H1 (cell line): ENCODE measurements around the gene DGKI. TPM values are rescaled to one million over a fixed set of nuclear protein-coding genes. Genes with fewer than 3 reads are reported as not detected.

Experiments
- CTCF ChIA-PET: fragments of 300-600 bp; sonication (Branson Sonifier 250); formaldehyde crosslinking; loops from one replicate; lab custom pipeline; 2021; ENCODE audit not compliant: partially characterized antibody; lab: Charles Lee
- POLR2A ChIA-PET: fragments of 300-600 bp; sonication (Branson Sonifier 250); formaldehyde crosslinking; loops from one replicate; lab custom pipeline; 2021; ENCODE audit warnings: inconsistent platforms; ENCODE audit not compliant: partially characterized antibody; lab: Charles Lee
- DNase-seq, 2 experiments: peaks; one replicate each; pipeline versions ENCODE4 v3.0.0 to v3.0.0-alpha.2; 2010 to 2022; ENCODE audit warnings: low spot score in 2 of 2, low read depth in 1 of 2, mixed read lengths in 1 of 2
- FAIRE-seq: peaks from 2 replicates; lab custom pipeline; 2011; peaks lifted over from hg19 to GRCh38; lab: Jason Lieb, UNC
- H2AFZ ChIP-seq: 2 replicates; pipeline ENCODE4 v1.8.1; 2012; ENCODE audit warnings: low read length, inconsistent platforms
- H2AK5ac ChIP-seq: 2 replicates; pipeline ENCODE4 v1.6.1; 2013; ENCODE audit warnings: low read depth, low read length
- H2BK120ac ChIP-seq: replicated peaks from 2 replicates; pipeline ENCODE3; 2013; ENCODE audit warnings: low read depth, low read length, inconsistent platforms
- H2BK12ac ChIP-seq: 2 replicates; pipeline ENCODE4 v1.6.1; 2013; ENCODE audit warnings: low read depth, low read length
- H2BK15ac ChIP-seq: 2 replicates; pipeline ENCODE4 v1.6.1; 2013; ENCODE audit warnings: low read length
- H2BK20ac ChIP-seq: 2 replicates; pipeline ENCODE4 v1.6.1; 2013; ENCODE audit warnings: low read length
- H2BK5ac ChIP-seq: 2 replicates; pipeline ENCODE4 v1.6.1; 2013; ENCODE audit warnings: low read depth, low read length
- H3K14ac ChIP-seq: 2 replicates; pipeline ENCODE4 v1.6.1; 2013; ENCODE audit warnings: inconsistent platforms; ENCODE audit not compliant: insufficient read length
- H3K18ac ChIP-seq: 2 replicates; pipeline ENCODE4 v1.6.1; 2013; ENCODE audit warnings: low read length; ENCODE audit errors: extremely low read depth
- H3K23ac ChIP-seq: 2 replicates; pipeline ENCODE4 v1.6.1; 2013; ENCODE audit warnings: inconsistent platforms; ENCODE audit not compliant: insufficient read length
- H3K23me2 ChIP-seq: 2 replicates; pipeline ENCODE4 v1.6.1; 2013; ENCODE audit warnings: low read depth, low read length
- H3K27ac ChIP-seq: 2 replicates; pipeline ENCODE4 v1.6.1; 2011; ENCODE audit warnings: low read depth, low read length, inconsistent platforms
- H3K27me3 ChIP-seq, 4 experiments: replicated peaks in 1 of 4; 1 replicate in 1 of 4; 2 replicates in 3 of 4; pipeline versions ENCODE4 v1.6.1 to v1.8.1; 2011 to 2013; ENCODE audit warnings: low read length in 3 of 4, mild to moderate bottlenecking in 3 of 4, inconsistent platforms in 2 of 4, mixed read lengths in 2 of 4, moderate library complexity in 1 of 4; ENCODE audit not compliant: control insufficient read depth in 3 of 4, insufficient read depth in 3 of 4; ENCODE audit errors: extremely low read depth in 1 of 4
- H3K36me3 ChIP-seq, 4 experiments: 2 replicates each; pipeline versions ENCODE4 v1.6.1 to v1.8.1; 2011 to 2013; ENCODE audit warnings: mild to moderate bottlenecking in 4 of 4, low read length in 3 of 4, moderate library complexity in 2 of 4, control low read depth in 1 of 4, inconsistent platforms in 1 of 4; ENCODE audit not compliant: insufficient read depth in 4 of 4, control insufficient read depth in 2 of 4
- H3K4ac ChIP-seq: replicated peaks from 2 replicates; pipeline ENCODE3; 2013; ENCODE audit warnings: low read length, low read depth, mixed read lengths, inconsistent platforms; ENCODE audit not compliant: insufficient read length
- H3K4me1 ChIP-seq, 4 experiments: replicated peaks in 1 of 4; 1 replicate in 1 of 4; 2 replicates in 3 of 4; pipeline versions ENCODE4 v1.6.1 to v1.8.1; 2011 to 2013; ENCODE audit warnings: low read length in 3 of 4, inconsistent platforms in 2 of 4, mixed read lengths in 1 of 4; ENCODE audit not compliant: insufficient read depth in 4 of 4, control insufficient read depth in 3 of 4
- H3K4me2 ChIP-seq, 2 experiments: 2 replicates each; pipeline versions ENCODE4 v1.6.1 to v1.8.1; 2011 to 2013; ENCODE audit warnings: low read depth in 2 of 2, low read length in 2 of 2, control low read depth in 1 of 2, inconsistent platforms in 1 of 2, mild to moderate bottlenecking in 1 of 2; ENCODE audit not compliant: insufficient read depth in 1 of 2
- H3K4me3 ChIP-seq, 4 experiments: fragments of 200-600, 300-600 bp in 1 of 4; sonication (generic), shearing (Covaris generic), sonication (Bioruptor Twin) in 1 of 4; 2 replicates each; pipeline versions ENCODE4 v1.5.1 to v1.8.1; 2011 to 2016; ENCODE audit warnings: low read length in 4 of 4, low read depth in 3 of 4, control low read depth in 2 of 4, inconsistent platforms in 2 of 4, mild to moderate bottlenecking in 2 of 4, mixed read lengths in 1 of 4, moderate library complexity in 1 of 4; ENCODE audit not compliant: insufficient read depth in 2 of 4; ENCODE audit errors: extremely low read depth in 1 of 4
- H3K56ac ChIP-seq: replicated peaks from 2 replicates; pipeline ENCODE3; 2013; ENCODE audit warnings: low read depth, mild to moderate bottlenecking, mixed read lengths, low read length, inconsistent platforms; ENCODE audit not compliant: insufficient read length
- H3K79me1 ChIP-seq: 2 replicates; pipeline ENCODE4 v1.6.1; 2013; ENCODE audit warnings: low read depth, low read length, control low read depth
- H3K79me2 ChIP-seq, 2 experiments: 2 replicates each; pipeline versions ENCODE4 v1.6.1 to v1.8.1; 2012 to 2013; ENCODE audit warnings: low read length in 2 of 2, mild to moderate bottlenecking in 2 of 2, inconsistent platforms in 1 of 2; ENCODE audit not compliant: insufficient read depth in 2 of 2, control insufficient read depth in 1 of 2
- H3K9ac ChIP-seq, 4 experiments: replicated peaks in 1 of 4; 1 replicate in 1 of 4; 2 replicates in 3 of 4; pipeline versions ENCODE4 v1.6.1 to v1.8.1; 2011 to 2013; ENCODE audit warnings: low read depth in 3 of 4, low read length in 3 of 4, control low read depth in 2 of 4, mild to moderate bottlenecking in 2 of 4, moderate library complexity in 2 of 4, inconsistent platforms in 1 of 4; ENCODE audit errors: extremely low read depth in 1 of 4
- H3K9me3 ChIP-seq, 2 experiments: 2 replicates each; pipeline versions ENCODE4 v1.6.1 to v1.8.1; 2012 to 2013; ENCODE audit warnings: mild to moderate bottlenecking in 2 of 2, moderate library complexity in 2 of 2, control low read depth in 1 of 2, inconsistent platforms in 1 of 2, low read depth in 1 of 2, low read length in 1 of 2, mixed read lengths in 1 of 2; ENCODE audit not compliant: insufficient read depth in 2 of 2
- H4K20me1 ChIP-seq, 2 experiments: replicated peaks in 1 of 2; 2 replicates each; pipeline versions ENCODE3 to v1.8.1; 2011 to 2013; ENCODE audit warnings: inconsistent platforms in 2 of 2, low read length in 2 of 2, mild to moderate bottlenecking in 1 of 2; ENCODE audit not compliant: insufficient read depth in 2 of 2, control insufficient read depth in 1 of 2
- H4K5ac ChIP-seq: 2 replicates; pipeline ENCODE4 v1.6.1; 2013; ENCODE audit warnings: low read length, low read depth, mixed read lengths, inconsistent platforms; ENCODE audit not compliant: insufficient read length
- H4K8ac ChIP-seq: 2 replicates; pipeline ENCODE4 v1.8.0; 2013; ENCODE audit warnings: mild to moderate bottlenecking, moderate library complexity, low read length, inconsistent platforms; ENCODE audit not compliant: insufficient read depth; ENCODE audit errors: extremely low read depth
- H4K91ac ChIP-seq: replicated peaks from 2 replicates; pipeline ENCODE3; 2013; ENCODE audit warnings: low read length, mixed read lengths, inconsistent platforms; ENCODE audit not compliant: insufficient read length
- CBX8 ChIP-seq: fragments of 300-800, 300-1000 bp; sonication (generic); IDR thresholded peaks from 2 replicates; pipeline ENCODE4 v1.7.1; 2016; ENCODE audit warnings: low read depth, low read length, borderline replicate concordance
- CREB1 ChIP-seq: IDR thresholded peaks from 2 replicates; pipeline ENCODE4 v1.6.1; 2012; ENCODE audit warnings: inconsistent platforms
- TEAD4 ChIP-seq: IDR thresholded peaks from 2 replicates; pipeline ENCODE4 v1.6.1; 2012; ENCODE audit warnings: low read depth, low read length, inconsistent platforms, mixed read lengths
- WGBS, 2 experiments: shearing (Covaris generic) in 1 of 2; methylation state at CpG; one replicate each; pipeline versions ENCODE4 v1.1.6 to v1.1.7; 2013 to 2015; ENCODE audit warnings: low lambda C conversion rate in 2 of 2, mixed read lengths in 2 of 2, inconsistent platforms in 1 of 2, low coverage in 1 of 2, missing lambda C conversion rate in 1 of 2; ENCODE audit not compliant: insufficient replicate concordance in 2 of 2, insufficient coverage in 1 of 2, insufficient read length in 1 of 2; ENCODE audit errors: extremely low coverage in 1 of 2, missing lambda C conversion rate in 1 of 2; 5-methylcytosine and 5-hydroxymethylcytosine counted together
- polyA plus RNA-seq, 7 experiments: library from polyadenylated mRNA; depleted of rRNA in 3 of 7; stranded (reverse) in 5 of 7; unstranded in 2 of 7; fragments of >200 nt in 5 of 7; fragments of 200-250 nt in 2 of 7; gene quantifications; 1 replicate in 5 of 7; 2 replicates in 1 of 7; 4 replicates in 1 of 7; pipeline versions ENCODE4 v1.2.1 to v1.2.3, GENCODE V29; 2011 to 2013; ENCODE audit warnings: missing spikeins in 2 of 7, mixed read lengths in 2 of 7
- total RNA-seq: library from RNA; stranded (reverse); fragmentation: NEBNext Ultra II Directional; extraction: Animal tissue kit (Norgen Biotek cat#: 25700); gene quantifications from 2 replicates; pipeline ENCODE4 v1.2.1, GENCODE V29; 2021

Gene DGKI
- total and polyA plus RNA-seq, 2 of the 8 experiments (the other 6 are each of a cell fraction or from before 2014, with no cell fraction given): 0.20 to 0.71 TPM

- H2BK15ac ChIP-seq: no peak overlapping the region
- no peak overlapping the region for H2BK20ac ChIP-seq
- no peak overlapping the region for H2BK120ac ChIP-seq
- H3K27me3 ChIP-seq: no peaks in the 10 kb centered on the region
- no peak overlapping the region for H3K18ac ChIP-seq
- no peak overlapping the region for H4K5ac ChIP-seq
- H2BK12ac ChIP-seq: no peak overlapping the region
- no peak overlapping the region for H2BK5ac ChIP-seq
- ChIA-PET CTCF (interaction anchor here (1.1 to 1.5 kb wide), 2 partner anchors 11 kb away, joined by 3 to 4 read pairs; no protein-coding TSS in a partner anchor), POLR2A (interaction anchor here (1.2 kb wide), 1 partner anchor 8 kb away, joined by 3 read pairs; no protein-coding TSS in a partner anchor)
- H3K9ac ChIP-seq: no peak overlapping the region
- H3K23me2 ChIP-seq: no peaks in the 10 kb centered on the region
- H4K8ac ChIP-seq: no peak overlapping the region
- H3K9me3 ChIP-seq: peaks cover 26 to 27% of the 10 kb centered on the region in 2 experiments; a peak in 3 of 4 replicates
- no peak overlapping the region for H3K27ac ChIP-seq
- H2AK5ac ChIP-seq: no peak overlapping the region
- no peaks in the 10 kb centered on the region for H3K4me1 ChIP-seq
- no peaks in the 10 kb centered on the region for H3K79me2 ChIP-seq
- H3K14ac ChIP-seq: no peak overlapping the region
- no peak overlapping the region for H3K4me3 ChIP-seq
- 94% methylated on average over 2 of the region's 2 CpGs; no CpG with 5 or more reads in 1 of the 2 experiments for WGBS, 2 experiments
- DNase-seq: no peak
- no peak overlapping the region for H3K4me2 ChIP-seq
- H3K36me3 ChIP-seq: peaks cover 0 to 6% (median 0%) of the 10 kb centered on the region in 4 experiments; a peak in 2 of 8 replicates
- H3K79me1 ChIP-seq: no peaks in the 10 kb centered on the region
- no peak for FAIRE-seq
- no peak overlapping the region for H2AFZ ChIP-seq
- H3K23ac ChIP-seq: no peak overlapping the region
- H3K4ac ChIP-seq: no peak overlapping the region
- H3K56ac ChIP-seq: no peak overlapping the region
- H4K91ac ChIP-seq: no peak overlapping the region
- no peaks in the 10 kb centered on the region for H4K20me1 ChIP-seq
- TF ChIP-seq CREB1 (no peak), TEAD4 (no peak), CBX8 (no peak)
Observed at GRCh38 chr7:137832382-137832781, 14.4 kb downstream of the DGKI start.
